Mucosa of descending colon (tissue), 3 donors: ENCODE results near the gene LST1. TPM values are rescaled to one million over a fixed set of nuclear protein-coding genes. Genes with fewer than 3 reads are reported as not detected.

Experiments
- ATAC-seq: fragments of 200-7000 bp; cut with Tn5 transposase; one replicate; pipeline ENCODE4 v1.9.1; 2020; ENCODE audit warnings: mild to moderate bottlenecking, moderate library complexity
- DNase-seq, 3 donors: peaks; one replicate each; pipeline ENCODE4 v3.0.0-alpha.2; 2020
- H3K36me3 ChIP-seq: fragments of 200-600 bp; one replicate; pipeline ENCODE4 v1.8.0; 2021; ENCODE audit warnings: low read depth, mild to moderate bottlenecking
- H3K4me1 ChIP-seq: fragments of 200-600 bp; one replicate; pipeline ENCODE4 v1.8.0; 2021; ENCODE audit warnings: low read depth, mild to moderate bottlenecking
- H3K4me3 ChIP-seq: fragments of 200-600 bp; one replicate; pipeline ENCODE4 v1.8.0; 2021; ENCODE audit warnings: mild to moderate bottlenecking
- H3K9me3 ChIP-seq: fragments of 200-600 bp; one replicate; pipeline ENCODE4 v1.8.0; 2021; ENCODE audit warnings: mild to moderate bottlenecking
- CTCF ChIP-seq: fragments of 200-600 bp; IDR thresholded peaks from one replicate; pipeline ENCODE4 v1.8.0; 2022; ENCODE audit warnings: antibody characterized with exemption, mild to moderate bottlenecking
- intact Hi-C, 2 donors: fragments of 100-400 bp; cut with DNase I in 1 of 2; cut with micrococcal nuclease in 1 of 2; formaldehyde crosslinking; loops; one replicate each; pipeline versions ENCODE4 v1.11.0 to v1.11.1; 2022; cut with DNase I, micrococcal nuclease
- total RNA-seq, 3 donors: library from RNA; stranded (reverse); fragmentation: NEBNext Ultra II Directional in 2 of 3; extraction: Animal tissue kit (Norgen Biotek cat#: 25700) in 2 of 3; gene quantifications; one replicate each; pipeline versions ENCODE4 v1.2.1 to v1.2.4, GENCODE V29; 2021 to 2023
- donor health status: DM: no; HTN: no; CAD: no; lungs with moderate emphysema.
- donor health status: DM: no; HTN: no; CAD: no.
- donor health status: DM: no; HTN: yes; CAD: no.

LST1 gene
- total RNA-seq, 3 donors from 2014 or later = 3.9 to 11.3 (median 6.6) TPM

- Histone ChIP-seq H3K36me3 (no peaks in the 10 kb centered on the region), H3K9me3 (no peaks in the 10 kb centered on the region), H3K4me1 (no peaks in the 10 kb centered on the region), H3K4me3 (no peak overlapping the region)
- DNase-seq (peak in 1 of 3 donors; percentile 63), ATAC-seq (peak; percentile 51)
- no peak for TF ChIP-seq CTCF
- intact Hi-C loops = no loop called here
These were observed 28.1 kb downstream of the LST1 start for GRCh38 chr6:31614075-31614619.

DNA sequence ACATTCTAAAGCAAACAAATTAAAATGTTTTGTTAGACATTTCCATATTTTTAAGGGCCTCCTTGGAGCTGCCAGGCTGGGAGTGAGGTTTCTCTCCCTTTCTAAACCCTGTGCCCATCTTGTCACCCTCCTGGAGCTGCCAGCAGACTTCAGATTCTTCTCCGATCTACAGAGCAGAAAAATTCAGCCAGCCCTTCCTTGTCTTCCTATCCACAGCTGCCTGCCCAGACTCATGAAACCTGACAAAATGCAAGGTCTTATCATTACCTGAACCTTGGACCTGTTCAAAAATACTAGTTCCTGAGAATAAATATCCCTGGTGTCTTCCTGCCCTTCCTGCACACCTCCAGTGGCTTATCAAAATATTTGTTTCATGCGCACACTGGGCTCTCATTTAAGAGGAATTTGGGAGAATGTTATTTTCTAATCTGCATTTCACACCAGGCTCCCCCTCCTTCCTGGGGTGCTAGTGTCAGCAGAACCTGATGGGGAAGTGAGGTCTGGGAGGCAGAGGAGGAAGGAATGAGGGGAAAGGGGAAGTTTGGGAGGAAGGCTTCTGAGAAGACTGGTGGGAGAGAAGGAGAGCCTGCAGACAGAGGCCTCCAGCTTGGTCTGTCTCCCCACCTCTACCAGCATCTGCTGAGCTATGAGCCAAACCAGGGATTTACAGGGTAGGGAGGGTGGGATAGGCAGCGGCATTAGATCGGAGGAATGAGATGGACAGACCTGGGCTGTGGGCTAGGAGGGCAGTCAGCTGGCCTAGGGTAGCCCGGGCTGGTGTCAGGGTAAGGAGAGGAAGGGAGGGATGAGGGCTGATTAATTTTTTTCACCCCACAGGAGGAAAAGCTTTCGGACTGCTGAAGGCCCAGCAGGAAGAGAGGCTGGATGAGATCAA, 28.9 kb downstream of the LST1 start, which contains the start of gene AIF1:
AIF1 (plus strand) TSS at position 551 of the 895 bp plus-strand sequence; CDS start at position 647, 96 bp downstream.
- no peaks in the 10 kb centered on the region for H3K9me3 ChIP-seq
- H3K4me1 ChIP-seq = no peaks in the 10 kb centered on the region
- no peak for TF ChIP-seq CTCF
- ATAC-seq (peak; percentile 64), DNase-seq (no peak)
- H3K4me3 ChIP-seq = no peak within 1 kb of the TSS
- intact Hi-C loops = no loop called here
- no peaks in the 10 kb centered on the region for H3K36me3 ChIP-seq

DNA sequence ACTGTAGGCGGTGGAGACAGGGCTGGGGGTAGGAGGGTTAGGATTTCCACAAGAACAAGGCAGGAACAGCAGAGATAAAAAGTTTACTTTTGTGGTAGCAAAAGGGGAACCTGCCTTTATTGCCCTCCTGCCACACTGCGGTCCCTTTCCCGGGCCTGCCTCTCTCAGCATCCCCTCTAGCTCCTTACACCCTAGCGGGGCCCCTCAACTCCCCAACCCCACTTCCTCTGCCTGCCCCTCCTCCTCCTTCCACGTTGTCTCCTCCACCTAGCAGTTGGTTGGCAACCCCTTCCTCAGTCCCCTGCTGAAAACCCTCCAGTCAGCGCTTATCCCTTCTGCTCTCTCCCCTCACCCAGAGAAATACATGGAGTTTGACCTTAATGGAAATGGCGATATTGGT, 29.7 kb downstream of the LST1 start:
- H3K4me3 ChIP-seq = no peak overlapping the region
- ATAC-seq (no peak), DNase-seq (no peak)
- no peak for TF ChIP-seq CTCF
- no peaks in the 10 kb centered on the region for H3K4me1 ChIP-seq
- H3K36me3 ChIP-seq = no peaks in the 10 kb centered on the region
- no peaks in the 10 kb centered on the region for H3K9me3 ChIP-seq
- intact Hi-C loops = no loop called here

GRCh38 chr6:31617010-31617409, 30.9 kb downstream of the LST1 start:
- no peak for DNase-seq
- Histone ChIP-seq H3K9me3 (no peaks in the 10 kb centered on the region), H3K4me1 (peaks cover 6% of the 10 kb centered on the region), H3K4me3 (no peak overlapping the region), H3K36me3 (no peaks in the 10 kb centered on the region)
- no peak for ATAC-seq
- TF ChIP-seq CTCF = no peak
- intact Hi-C loops = no loop called here

DNA sequence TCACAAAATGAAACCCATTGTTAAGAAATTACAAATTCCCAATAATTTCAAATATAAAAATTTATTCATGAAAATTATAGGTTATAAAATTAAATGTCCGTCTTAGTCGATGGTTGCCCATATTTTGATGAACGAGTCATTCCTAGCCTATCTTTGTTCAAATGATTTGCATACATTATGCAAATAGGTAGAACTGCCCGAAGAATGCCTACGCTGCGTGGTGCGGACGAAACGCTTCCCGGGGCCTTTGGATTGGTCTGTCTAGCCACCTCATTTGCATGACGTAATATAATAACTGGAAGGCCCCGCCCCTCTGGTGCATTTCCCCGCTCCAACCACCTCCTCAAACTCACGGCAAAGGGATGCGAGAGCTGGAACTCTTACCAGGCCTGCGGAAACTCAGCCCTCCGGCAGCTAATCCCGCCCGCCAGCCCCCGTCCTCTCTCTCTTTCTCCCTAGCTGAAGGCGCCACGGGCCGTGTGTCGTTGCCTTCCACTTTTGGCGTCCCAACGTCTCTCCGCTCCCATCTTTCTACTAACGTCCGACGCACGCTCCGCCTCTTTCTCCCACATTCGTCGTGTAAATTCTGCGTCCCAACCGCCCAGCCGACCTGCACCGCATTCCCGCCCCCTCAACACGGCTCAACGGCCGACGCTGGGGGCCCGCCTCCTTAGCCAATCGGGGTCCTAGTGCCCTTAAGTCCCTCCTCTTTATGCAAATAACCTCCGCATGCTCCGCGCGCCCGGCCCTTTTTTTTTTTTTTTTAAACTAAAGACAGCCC, 33.9 kb downstream of the LST1 start:
- intact Hi-C loops = no loop called here
- ATAC-seq (peak; percentile 92), DNase-seq (peak; percentile 97 to 99 (median 97))
- Histone ChIP-seq H3K36me3 (peaks cover 7% of the 10 kb centered on the region), H3K4me3 (peak overlapping the region; percentile 68), H3K4me1 (peaks cover 9% of the 10 kb centered on the region), H3K9me3 (no peaks in the 10 kb centered on the region)
- no peak for TF ChIP-seq CTCF
